Right atrium auricular region (tissue), 2 donors: ENCODE results near the gene SGK2. TPM values are rescaled to one million over a fixed set of nuclear protein-coding genes. Genes with fewer than 3 reads are reported as not detected.

Source experiments
- DNase-seq: peaks from one replicate; pipeline ENCODE4 v3.0.0-alpha.2; 2019; ENCODE audit warnings: low spot score
- H3K27ac ChIP-seq, 2 donors: fragments of 200-600 bp; sonication (generic); 1 replicate in 1 of 2; 2 replicates in 1 of 2; pipeline ENCODE4 v1.5.1; 2016 to 2019
- H3K27me3 ChIP-seq, 2 donors: fragments of 200-600 bp; sonication (generic); one replicate each; pipeline versions ENCODE4 v1.5.1 to v1.6.0; 2017 to 2019
- H3K36me3 ChIP-seq: fragments of 200-600 bp; sonication (generic); one replicate; pipeline ENCODE4 v1.5.1; 2016
- H3K4me1 ChIP-seq, 2 donors: fragments of 200-600 bp; sonication (generic); one replicate each; pipeline versions ENCODE4 v1.5.1 to v1.6.0; 2017 to 2019
- H3K4me3 ChIP-seq, 2 donors: fragments of 200-600 bp; sonication (generic); 1 replicate in 1 of 2; 2 replicates in 1 of 2; pipeline ENCODE4 v1.5.1; 2017 to 2019; ENCODE audit warnings: mild to moderate bottlenecking in 1 of 2, moderate library complexity in 1 of 2
- H3K9me3 ChIP-seq, 2 donors: fragments of 200-600 bp; sonication (generic); one replicate each; pipeline ENCODE4 v1.5.1; 2019
- CTCF ChIP-seq, 2 donors: fragments of 200-600 bp; sonication (generic); IDR thresholded peaks; one replicate each; pipeline ENCODE4 v1.5.1; 2019; ENCODE audit warnings: antibody characterized with exemption in 2 of 2
- total RNA-seq, 2 donors: library from RNA; depleted of rRNA; stranded (reverse); fragments of >200 nt; gene quantifications; one replicate each; pipeline ENCODE4 v1.1.0, GENCODE V29; 2016

The SGK2 gene
- total RNA-seq, 2 donors from 2014 or later, result 0.90 TPM; not detected in 1

GRCh38 chr20:43548273-43548880 lies 10.4 kb upstream of the SGK2 start:
- TF ChIP-seq CTCF (IDR thresholded peaks at IDR 0.05), result no peak
- Histone ChIP-seq H3K27me3 (no peaks in the 10 kb centered on the region), H3K36me3 (no peaks in the 10 kb centered on the region), H3K27ac (no peak overlapping the region), H3K4me3 (no peak overlapping the region), H3K4me1 (no peaks in the 10 kb centered on the region), H3K9me3 (no peaks in the 10 kb centered on the region)
- DNase-seq, result no peak

- no peaks in the 10 kb centered on the region for H3K27me3 ChIP-seq
- no peak for DNase-seq
Observed at GRCh38 chr20:43549416-43550065, 9.3 kb upstream of the SGK2 start.

GRCh38 chr20:43550456-43550855 lies 8.4 kb upstream of the SGK2 start:
- H3K27me3 ChIP-seq, result no peaks in the 10 kb centered on the region
- no peak for DNase-seq
- H3K36me3 ChIP-seq, result no peaks in the 10 kb centered on the region
- TF ChIP-seq CTCF (IDR thresholded peaks at IDR 0.05), result no peak
- H3K4me1 ChIP-seq, result no peaks in the 10 kb centered on the region
- H3K9me3 ChIP-seq, result no peaks in the 10 kb centered on the region
- H3K27ac ChIP-seq, result no peak overlapping the region
- H3K4me3 ChIP-seq, result no peak overlapping the region

More at GRCh38 chr20:43549416-43550065, 9.3 kb upstream of the SGK2 start:
- no peaks in the 10 kb centered on the region for H3K36me3 ChIP-seq
- no peaks in the 10 kb centered on the region for H3K4me1 ChIP-seq
- TF ChIP-seq CTCF (IDR thresholded peaks at IDR 0.05), result no peak
- no peaks in the 10 kb centered on the region for H3K9me3 ChIP-seq
- no peak overlapping the region for H3K27ac ChIP-seq
- H3K4me3 ChIP-seq, result no peak overlapping the region

GRCh38 chr20:43554369-43554768 lies 4.5 kb upstream of the SGK2 start:
- no peak for TF ChIP-seq CTCF (IDR thresholded peaks at IDR 0.05)
- H3K27me3 ChIP-seq, result no peaks in the 10 kb centered on the region

GRCh38 chr20:43559147-43559987 lies 540 bp downstream of the SGK2 start:
- no peak for DNase-seq
- Histone ChIP-seq H3K4me1 (no peaks in the 10 kb centered on the region), H3K4me3 (no peak overlapping the region), H3K36me3 (no peaks in the 10 kb centered on the region), H3K27me3 (no peaks in the 10 kb centered on the region), H3K9me3 (no peaks in the 10 kb centered on the region), H3K27ac (no peak overlapping the region)
- TF ChIP-seq CTCF (IDR thresholded peaks at IDR 0.05), result no peak

More at GRCh38 chr20:43554369-43554768, 4.5 kb upstream of the SGK2 start:
- Histone ChIP-seq H3K36me3 (no peaks in the 10 kb centered on the region), H3K9me3 (no peaks in the 10 kb centered on the region), H3K4me1 (no peaks in the 10 kb centered on the region), H3K27ac (no peak overlapping the region), H3K4me3 (no peak overlapping the region)
- no peak for DNase-seq
